ENCODE results near the gene STMN3.
"Not testable (repeated sequence)": the region's sequence is repeated elsewhere in the genome, so short reads cannot be mapped to it uniquely, and the experiment has no call there.

The STMN3 gene

GRCh38 chr20:63653974-63654668, 897 bp upstream of the STMN3 start:
- DNase-seq = no peak

GRCh38 chr20:63652192-63652980, 838 bp downstream of the STMN3 start:
- DNase-seq = peak; percentile 45

GRCh38 chr20:63651942-63652191, 1.4 kb downstream of the STMN3 start:
- DNase-seq = no peak

- not testable (repeated sequence) for DNase-seq
Measured at GRCh38 chr20:63650486-63650885, 2.7 kb downstream of the STMN3 start.

- no peak for DNase-seq
Measured at GRCh38 chr20:63648895-63649589, 4.2 kb downstream of the STMN3 start.

GRCh38 chr20:63648190-63648589, 5.0 kb downstream of the STMN3 start:
- no peak for DNase-seq

- no peak for DNase-seq
Measured at GRCh38 chr20:63645218-63645617, 8.0 kb downstream of the STMN3 start.

- no peak for DNase-seq
Measured at GRCh38 chr20:63643946-63644345, 9.3 kb downstream of the STMN3 start.

- no peak for DNase-seq
Measured at GRCh38 chr20:63643499-63643898, 9.7 kb downstream of the STMN3 start.

- DNase-seq = no peak
Measured at GRCh38 chr20:63642527-63643247, 10.5 kb downstream of the STMN3 start.

GRCh38 chr20:63641792-63642523, 11.3 kb downstream of the STMN3 start:
- peak; percentile 95 for DNase-seq

GRCh38 chr20:63641146-63641791, 12.0 kb downstream of the STMN3 start:
- no peak for DNase-seq

GRCh38 chr20:63640686-63641085, 12.5 kb downstream of the STMN3 start:
- DNase-seq = not testable (repeated sequence)

- DNase-seq = no peak
Measured at GRCh38 chr20:63640086-63640485, 13.1 kb downstream of the STMN3 start.

GRCh38 chr20:63639093-63639975, 13.9 kb downstream of the STMN3 start:
- no peak for DNase-seq

GRCh38 chr20:63636752-63637628, 16.2 kb downstream of the STMN3 start:
- DNase-seq = no peak

- DNase-seq = no peak
Measured at GRCh38 chr20:63635431-63636141, 17.6 kb downstream of the STMN3 start.

GRCh38 chr20:63633732-63634131, 19.5 kb downstream of the STMN3 start:
- DNase-seq = no peak

GRCh38 chr20:63631426-63631825, 21.8 kb downstream of the STMN3 start:
- not testable (repeated sequence) for DNase-seq
